ENCODE measurements around the gene AFDN. TPM values are rescaled to one million over a fixed set of nuclear protein-coding genes. Genes with fewer than 3 reads are reported as not detected.
A peak's percentile ranks its signal among the peaks of the same experiment; 100 is the strongest.

The AFDN gene
- total and polyA plus RNA-seq, 3 donors from 2014 or later = 87.6 to 333 (median 291) TPM

DNA sequence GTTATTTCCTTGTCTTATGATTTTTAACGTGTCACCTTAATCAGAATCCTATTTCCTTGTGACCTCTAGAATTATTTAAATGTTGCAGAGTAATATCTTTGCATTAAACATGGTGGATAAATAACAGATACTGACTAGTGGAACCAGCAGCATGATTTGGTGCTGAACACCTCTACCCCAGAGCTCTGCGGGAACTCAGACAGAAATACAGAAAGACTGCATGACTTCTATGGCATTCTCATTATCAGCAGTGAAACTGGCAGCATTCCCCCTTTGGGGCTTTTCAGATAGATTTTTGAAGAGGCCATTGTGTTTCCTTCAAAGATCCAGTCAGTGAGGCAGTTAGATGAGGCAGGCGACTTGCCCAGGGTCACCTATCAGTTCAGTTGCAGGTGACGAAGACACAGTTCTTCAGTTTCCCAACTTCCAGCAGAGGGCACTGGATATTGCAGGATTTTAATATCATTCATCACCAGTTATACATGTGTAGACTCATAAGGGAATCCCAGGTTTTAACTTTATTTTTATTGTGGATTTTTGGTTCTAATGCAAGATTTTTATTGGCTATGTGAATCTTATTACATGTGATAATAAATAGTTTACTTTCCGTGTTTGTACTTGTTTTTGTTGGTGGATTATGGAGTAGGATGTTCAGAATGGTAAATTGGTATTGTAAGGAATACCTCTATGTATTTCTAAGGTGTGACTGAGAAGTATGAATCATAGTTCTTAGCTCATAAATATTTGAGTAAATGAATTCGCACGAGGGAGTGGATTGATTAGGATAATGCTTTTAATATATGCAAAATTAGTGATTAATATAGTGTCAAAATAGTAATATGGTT lies 81.3 kb downstream of the AFDN start:
- 58 to 69% methylated on average over 7 of the region's 7 CpGs for WGBS, 2 donors
- TF ChIP-seq, protein P1, sequence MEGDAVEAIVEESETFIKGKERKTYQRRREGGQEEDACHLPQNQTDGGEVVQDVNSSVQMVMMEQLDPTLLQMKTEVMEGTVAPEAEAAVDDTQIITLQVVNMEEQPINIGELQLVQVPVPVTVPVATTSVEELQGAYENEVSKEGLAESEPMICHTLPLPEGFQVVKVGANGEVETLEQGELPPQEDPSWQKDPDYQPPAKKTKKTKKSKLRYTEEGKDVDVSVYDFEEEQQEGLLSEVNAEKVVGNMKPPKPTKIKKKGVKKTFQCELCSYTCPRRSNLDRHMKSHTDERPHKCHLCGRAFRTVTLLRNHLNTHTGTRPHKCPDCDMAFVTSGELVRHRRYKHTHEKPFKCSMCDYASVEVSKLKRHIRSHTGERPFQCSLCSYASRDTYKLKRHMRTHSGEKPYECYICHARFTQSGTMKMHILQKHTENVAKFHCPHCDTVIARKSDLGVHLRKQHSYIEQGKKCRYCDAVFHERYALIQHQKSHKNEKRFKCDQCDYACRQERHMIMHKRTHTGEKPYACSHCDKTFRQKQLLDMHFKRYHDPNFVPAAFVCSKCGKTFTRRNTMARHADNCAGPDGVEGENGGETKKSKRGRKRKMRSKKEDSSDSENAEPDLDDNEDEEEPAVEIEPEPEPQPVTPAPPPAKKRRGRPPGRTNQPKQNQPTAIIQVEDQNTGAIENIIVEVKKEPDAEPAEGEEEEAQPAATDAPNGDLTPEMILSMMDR (IDR thresholded peaks at IDR 0.05) = peak; percentile 3 to 38 (median 11)
- TF ChIP-seq POLR2A (IDR thresholded peaks at IDR 0.05) = no peak
- H3K27ac ChIP-seq = no peak overlapping the region
- H3K9me3 ChIP-seq = no peaks in the 10 kb centered on the region
- peak; percentile 52 for DNase-seq
- H3K4me3 ChIP-seq = no peak overlapping the region
- intact Hi-C loops (cut with DNase I; ENCODE audit: low total_unique reads) = loop anchor here (10.0 kb wide), 1 partner anchor 513 kb away; no protein-coding TSS in a partner anchor
- no peaks in the 10 kb centered on the region for H3K36me3 ChIP-seq (ENCODE audit: low read depth, missing control alignments)
- H3K27me3 ChIP-seq = no peaks in the 10 kb centered on the region
- peaks cover 3% of the 10 kb centered on the region for H3K4me1 ChIP-seq

DNA sequence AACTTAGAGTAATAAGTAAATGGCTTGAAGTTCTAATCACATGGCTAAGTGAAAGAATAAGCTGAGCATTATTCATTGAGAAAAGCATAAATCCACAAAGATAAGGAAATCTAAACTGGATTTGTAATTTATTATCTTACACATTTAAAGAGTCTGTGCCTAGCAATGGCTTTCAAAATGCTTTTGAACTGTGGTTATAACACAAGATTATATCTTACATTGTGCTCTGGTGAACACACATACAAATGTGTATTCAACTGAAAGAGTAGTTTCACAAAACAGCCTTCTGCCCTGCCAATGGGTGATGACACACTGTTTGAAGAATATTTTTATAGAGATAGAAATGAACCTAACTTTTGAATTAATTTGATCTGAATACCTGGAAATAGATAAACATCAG lies 83.3 kb downstream of the AFDN start:
- Histone ChIP-seq H3K36me3 (ENCODE audit: low read depth, missing control alignments) (no peaks in the 10 kb centered on the region), H3K27me3 (no peaks in the 10 kb centered on the region), H3K27ac (no peak overlapping the region), H3K4me3 (no peak overlapping the region), H3K9me3 (no peaks in the 10 kb centered on the region), H3K4me1 (peaks cover 3% of the 10 kb centered on the region)
- intact Hi-C loops (cut with DNase I; ENCODE audit: low total_unique reads) = no loop called here
- TF ChIP-seq, protein P1 (IDR thresholded peaks at IDR 0.05) = no peak
- TF ChIP-seq POLR2A (IDR thresholded peaks at IDR 0.05) = no peak
- DNase-seq = no peak

DNA sequence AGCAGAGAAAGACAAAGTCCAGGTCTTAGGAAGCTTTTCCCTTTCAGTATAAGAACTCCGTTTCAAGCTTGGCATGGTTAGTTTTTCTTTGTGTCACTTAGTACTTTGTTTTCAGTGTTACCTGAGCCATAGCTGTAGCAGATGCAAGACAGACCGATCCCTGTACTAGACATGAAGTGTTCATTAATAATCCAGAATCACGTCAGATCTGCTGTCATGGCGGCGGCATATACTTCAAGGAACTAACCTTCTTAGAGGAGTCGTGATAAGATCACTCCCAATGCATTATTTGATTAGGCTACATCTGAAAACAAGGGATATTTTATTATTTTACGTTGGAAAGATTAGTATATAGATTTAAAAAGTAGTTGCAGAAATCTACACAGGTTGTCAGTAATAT lies 83.9 kb downstream of the AFDN start:
- intact Hi-C loops (cut with DNase I; ENCODE audit: low total_unique reads) = no loop called here
- DNase-seq = no peak
- TF ChIP-seq, protein P1 (IDR thresholded peaks at IDR 0.05) = no peak
- TF ChIP-seq POLR2A (IDR thresholded peaks at IDR 0.05) = no peak
- Histone ChIP-seq H3K27me3 (no peaks in the 10 kb centered on the region), H3K9me3 (no peaks in the 10 kb centered on the region), H3K36me3 (ENCODE audit: low read depth, missing control alignments) (no peaks in the 10 kb centered on the region), H3K27ac (no peak overlapping the region), H3K4me1 (peaks cover 3% of the 10 kb centered on the region), H3K4me3 (no peak overlapping the region)
- 87 to 96% methylated on average over 7 of the region's 7 CpGs for WGBS, 2 donors

DNA sequence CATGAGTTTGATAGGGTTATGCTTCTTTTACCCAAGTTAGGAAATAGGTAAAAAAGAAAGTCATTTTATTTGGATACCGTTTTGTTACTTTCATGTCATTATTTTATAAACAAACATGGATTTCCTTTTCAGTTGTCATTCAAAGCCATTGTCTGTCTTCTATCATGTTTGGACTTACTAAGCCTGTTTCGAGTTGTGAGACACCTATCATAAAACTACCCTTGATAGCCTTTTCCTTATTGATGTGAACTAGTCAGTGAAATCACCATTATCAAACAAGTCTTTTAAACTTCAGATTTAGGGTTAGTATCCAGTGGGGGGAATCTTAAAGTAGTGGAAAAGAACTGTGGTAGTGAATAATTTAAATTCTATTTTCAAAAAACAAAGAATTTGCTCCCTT lies 85.8 kb downstream of the AFDN start:
- H3K4me3 ChIP-seq = no peak overlapping the region
- 96 to 97% methylated on average over 2 of the region's 2 CpGs for WGBS, 2 donors
- TF ChIP-seq POLR2A (IDR thresholded peaks at IDR 0.05) = no peak
- TF ChIP-seq, protein P1 (IDR thresholded peaks at IDR 0.05) = no peak
- H3K4me1 ChIP-seq = no peaks in the 10 kb centered on the region
- H3K9me3 ChIP-seq = no peaks in the 10 kb centered on the region
- H3K36me3 ChIP-seq (ENCODE audit: low read depth, missing control alignments) = no peaks in the 10 kb centered on the region
- no peak overlapping the region for H3K27ac ChIP-seq
- H3K27me3 ChIP-seq = no peaks in the 10 kb centered on the region
- DNase-seq = no peak
- intact Hi-C loops (cut with DNase I; ENCODE audit: low total_unique reads) = no loop called here

DNA sequence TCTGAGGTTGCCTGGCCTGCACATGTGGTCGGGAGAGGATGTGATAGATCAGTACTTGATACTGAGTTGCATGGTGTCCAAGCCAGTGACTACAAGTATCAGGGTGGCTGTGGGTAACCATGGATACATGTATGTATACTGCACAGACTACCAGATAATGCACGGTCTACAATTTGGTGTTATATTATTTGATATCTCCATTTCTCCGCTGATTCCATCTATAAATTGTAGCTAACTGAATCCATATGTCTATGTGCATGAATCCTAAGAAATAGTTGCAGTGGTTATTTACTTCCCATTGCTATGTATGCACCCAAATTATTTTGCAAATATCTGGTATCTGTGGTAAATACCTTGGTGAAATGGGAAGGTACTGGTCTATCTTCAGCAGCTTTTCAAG lies 87.0 kb downstream of the AFDN start:
- 76 to 93% methylated on average over 3 of the region's 3 CpGs for WGBS, 2 donors
- no peak for TF ChIP-seq POLR2A (IDR thresholded peaks at IDR 0.05)
- TF ChIP-seq, protein P1 (IDR thresholded peaks at IDR 0.05) = no peak
- Histone ChIP-seq H3K4me3 (no peak overlapping the region), H3K27ac (no peak overlapping the region), H3K9me3 (no peaks in the 10 kb centered on the region), H3K27me3 (no peaks in the 10 kb centered on the region), H3K4me1 (no peaks in the 10 kb centered on the region), H3K36me3 (ENCODE audit: low read depth, missing control alignments) (no peaks in the 10 kb centered on the region)
- intact Hi-C loops (cut with DNase I; ENCODE audit: low total_unique reads) = no loop called here
- DNase-seq = no peak
